ENCODE results near the gene GARS1.

Gene GARS1

DNA sequence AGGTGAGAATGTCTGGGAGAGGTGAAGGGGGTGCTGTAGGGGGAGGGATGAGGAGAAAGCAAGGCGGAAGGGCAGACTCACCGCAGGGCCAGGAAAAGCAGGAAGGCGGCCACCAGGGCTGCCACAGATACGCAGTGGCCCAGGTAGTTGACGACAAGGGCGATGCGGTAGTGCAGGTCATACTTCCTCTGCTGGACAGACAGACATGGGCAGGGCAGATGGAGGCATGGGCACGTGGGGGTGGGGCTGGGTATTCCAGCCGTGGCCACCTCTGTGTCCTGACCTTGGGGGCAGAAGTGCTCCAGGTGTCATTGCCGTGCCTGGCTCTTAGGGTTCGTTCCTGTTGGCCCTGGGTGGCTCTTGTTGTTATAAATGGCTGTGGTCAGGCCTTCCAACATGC is 70.8 kb downstream of the GARS1 start (continued):
- TF ChIP-seq, protein P1, sequence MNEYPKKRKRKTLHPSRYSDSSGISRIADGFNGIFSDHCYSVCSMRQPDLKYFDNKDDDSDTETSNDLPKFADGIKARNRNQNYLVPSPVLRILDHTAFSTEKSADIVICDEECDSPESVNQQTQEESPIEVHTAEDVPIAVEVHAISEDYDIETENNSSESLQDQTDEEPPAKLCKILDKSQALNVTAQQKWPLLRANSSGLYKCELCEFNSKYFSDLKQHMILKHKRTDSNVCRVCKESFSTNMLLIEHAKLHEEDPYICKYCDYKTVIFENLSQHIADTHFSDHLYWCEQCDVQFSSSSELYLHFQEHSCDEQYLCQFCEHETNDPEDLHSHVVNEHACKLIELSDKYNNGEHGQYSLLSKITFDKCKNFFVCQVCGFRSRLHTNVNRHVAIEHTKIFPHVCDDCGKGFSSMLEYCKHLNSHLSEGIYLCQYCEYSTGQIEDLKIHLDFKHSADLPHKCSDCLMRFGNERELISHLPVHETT (tag by site-specific recombination; IDR thresholded peaks at IDR 0.05) = no peak
- TF ChIP-seq, protein P2, sequence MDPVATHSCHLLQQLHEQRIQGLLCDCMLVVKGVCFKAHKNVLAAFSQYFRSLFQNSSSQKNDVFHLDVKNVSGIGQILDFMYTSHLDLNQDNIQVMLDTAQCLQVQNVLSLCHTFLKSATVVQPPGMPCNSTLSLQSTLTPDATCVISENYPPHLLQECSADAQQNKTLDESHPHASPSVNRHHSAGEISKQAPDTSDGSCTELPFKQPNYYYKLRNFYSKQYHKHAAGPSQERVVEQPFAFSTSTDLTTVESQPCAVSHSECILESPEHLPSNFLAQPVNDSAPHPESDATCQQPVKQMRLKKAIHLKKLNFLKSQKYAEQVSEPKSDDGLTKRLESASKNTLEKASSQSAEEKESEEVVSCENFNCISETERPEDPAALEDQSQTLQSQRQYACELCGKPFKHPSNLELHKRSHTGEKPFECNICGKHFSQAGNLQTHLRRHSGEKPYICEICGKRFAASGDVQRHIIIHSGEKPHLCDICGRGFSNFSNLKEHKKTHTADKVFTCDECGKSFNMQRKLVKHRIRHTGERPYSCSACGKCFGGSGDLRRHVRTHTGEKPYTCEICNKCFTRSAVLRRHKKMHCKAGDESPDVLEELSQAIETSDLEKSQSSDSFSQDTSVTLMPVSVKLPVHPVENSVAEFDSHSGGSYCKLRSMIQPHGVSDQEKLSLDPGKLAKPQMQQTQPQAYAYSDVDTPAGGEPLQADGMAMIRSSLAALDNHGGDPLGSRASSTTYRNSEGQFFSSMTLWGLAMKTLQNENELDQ (tag by site-specific recombination; IDR thresholded peaks at IDR 0.05; ENCODE audit: low read depth) = no peak
- TF ChIP-seq ZSCAN16 (tag by site-specific recombination; IDR thresholded peaks at IDR 0.05) (no peak), ZNF629 (tag by site-specific recombination; IDR thresholded peaks at IDR 0.05) (no peak), WT1 (tag by site-specific recombination; IDR thresholded peaks at IDR 0.05) (no peak)
- TF ChIP-seq, protein P3, sequence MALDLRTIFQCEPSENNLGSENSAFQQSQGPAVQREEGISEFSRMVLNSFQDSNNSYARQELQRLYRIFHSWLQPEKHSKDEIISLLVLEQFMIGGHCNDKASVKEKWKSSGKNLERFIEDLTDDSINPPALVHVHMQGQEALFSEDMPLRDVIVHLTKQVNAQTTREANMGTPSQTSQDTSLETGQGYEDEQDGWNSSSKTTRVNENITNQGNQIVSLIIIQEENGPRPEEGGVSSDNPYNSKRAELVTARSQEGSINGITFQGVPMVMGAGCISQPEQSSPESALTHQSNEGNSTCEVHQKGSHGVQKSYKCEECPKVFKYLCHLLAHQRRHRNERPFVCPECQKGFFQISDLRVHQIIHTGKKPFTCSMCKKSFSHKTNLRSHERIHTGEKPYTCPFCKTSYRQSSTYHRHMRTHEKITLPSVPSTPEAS (tag by site-specific recombination; IDR thresholded peaks at IDR 0.05) = no peak

DNA sequence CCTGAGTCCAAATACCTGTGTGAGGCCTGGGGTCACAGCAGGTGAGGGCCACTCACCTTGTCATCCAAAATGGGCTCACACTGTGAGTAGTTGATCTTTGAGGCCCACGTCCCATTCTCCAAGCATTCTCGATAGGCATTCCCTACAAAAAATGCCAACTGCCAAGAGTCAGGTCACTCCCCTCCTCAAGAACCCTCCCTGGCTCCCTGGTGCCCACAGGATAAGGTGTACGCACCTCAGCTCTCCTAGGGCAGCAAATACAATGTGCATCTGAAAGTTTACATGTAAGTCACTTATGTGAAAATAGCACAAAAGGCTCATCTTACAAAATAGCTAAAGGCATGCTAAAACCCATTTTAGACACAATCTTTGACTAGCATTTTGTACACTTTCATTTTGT is 72.5 kb downstream of the GARS1 start:
- no peak overlapping the region for H3K4me3 ChIP-seq (ENCODE audit: low read depth, low read length)
- POLR2A ChIA-PET = no interaction called here
- CTCF ChIA-PET = interaction anchor here (0.8 kb wide), 1 partner anchor 271 kb away, joined by 3 read pairs; no protein-coding TSS in a partner anchor
- TF ChIP-seq, protein P4, sequence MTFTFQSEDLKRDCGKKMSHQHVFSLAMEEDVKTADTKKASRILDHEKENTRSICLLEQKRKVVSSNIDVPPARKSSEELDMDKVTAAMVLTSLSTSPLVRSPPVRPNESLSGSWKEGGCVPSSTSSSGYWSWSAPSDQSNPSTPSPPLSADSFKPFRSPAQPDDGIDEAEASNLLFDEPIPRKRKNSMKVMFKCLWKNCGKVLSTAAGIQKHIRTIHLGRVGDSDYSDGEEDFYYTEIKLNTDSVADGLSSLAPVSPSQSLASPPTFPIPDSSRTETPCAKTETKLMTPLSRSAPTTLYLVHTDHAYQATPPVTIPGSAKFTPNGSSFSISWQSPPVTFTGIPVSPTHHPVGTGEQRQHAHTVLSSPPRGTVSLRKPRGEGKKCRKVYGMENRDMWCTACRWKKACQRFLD (tag by site-specific recombination; IDR thresholded peaks at IDR 0.05) = no peak
- peak; percentile 55; the same call in 1 of the 2 replicates for TF ChIP-seq ZNF16 (tag by site-specific recombination; IDR thresholded peaks at IDR 0.05; ENCODE audit: low read depth)
- no peaks in the 10 kb centered on the region for H3K4me1 ChIP-seq (ENCODE audit: control insufficient read depth, insufficient read depth, low read length)
- H3K9me3 ChIP-seq (ENCODE audit: control insufficient read depth, insufficient read depth, low read depth, low read length) = no peaks in the 10 kb centered on the region
- H3K36me3 ChIP-seq (ENCODE audit: control insufficient read depth in 2 of 2, insufficient read depth in 1 of 2, low read length in 2 of 2) = no peaks in the 10 kb centered on the region
- no peak overlapping the region for H3K27ac ChIP-seq (ENCODE audit: extremely low read depth, low read depth, low read length)

DNA sequence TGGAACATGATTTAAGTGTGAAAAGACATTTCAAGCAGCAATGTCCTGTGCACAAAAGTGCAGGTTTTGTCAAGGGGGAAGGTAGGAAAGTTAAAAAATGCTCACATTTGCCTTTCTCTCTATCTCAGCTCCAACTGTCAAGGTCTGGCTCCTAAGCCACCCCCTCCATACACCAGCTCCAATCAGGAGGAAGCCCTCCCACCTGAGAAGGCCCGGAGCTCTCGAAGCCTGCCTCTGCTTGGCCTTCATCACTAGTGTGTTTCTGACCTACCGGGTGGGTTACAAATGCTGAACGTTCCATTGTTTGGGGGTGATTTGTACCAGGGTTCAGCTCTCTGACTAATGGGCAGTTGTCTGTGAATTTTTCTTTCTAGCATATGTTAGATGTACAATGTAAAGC is 73.4 kb downstream of the GARS1 start:
- H3K4me3 ChIP-seq (ENCODE audit: low read depth, low read length) = no peak overlapping the region
- TF ChIP-seq ZBTB8A (tag by site-specific recombination; IDR thresholded peaks at IDR 0.05) = no peak
- TF ChIP-seq ZNF768 (tag by site-specific recombination; IDR thresholded peaks at IDR 0.05) = no peak
- TF ChIP-seq ZNF654 (tag by site-specific recombination; IDR thresholded peaks at IDR 0.05; ENCODE audit: low read depth) = no peak
- TF ChIP-seq YY1 (tag by site-specific recombination; IDR thresholded peaks at IDR 0.05) = no peak
- TF ChIP-seq ZNF555 (tag by site-specific recombination; conservative IDR thresholded peaks at IDR 0.05) = no peak
- TF ChIP-seq ZNF416 (tag by site-specific recombination; IDR thresholded peaks at IDR 0.05) = no peak
- TF ChIP-seq TRIM28 (IDR thresholded peaks at IDR 0.05; ENCODE audit: borderline replicate concordance, low read length) = no peak
- no peak for TF ChIP-seq ZBTB1 (tag by site-specific recombination; IDR thresholded peaks at IDR 0.05)
- TF ChIP-seq ZNF324 (tag by site-specific recombination; IDR thresholded peaks at IDR 0.05) = no peak
- TF ChIP-seq IKZF3 (tag by site-specific recombination; IDR thresholded peaks at IDR 0.05) = no peak
- CTCF ChIA-PET = no interaction called here
- H3K9me3 ChIP-seq (ENCODE audit: control insufficient read depth, insufficient read depth, low read depth, low read length) = no peaks in the 10 kb centered on the region
- no peak overlapping the region for H3K27ac ChIP-seq (ENCODE audit: extremely low read depth, low read depth, low read length)
- POLR2A ChIA-PET = no interaction called here
- H3K36me3 ChIP-seq (ENCODE audit: control insufficient read depth in 2 of 2, insufficient read depth in 1 of 2, low read length in 2 of 2) = no peaks in the 10 kb centered on the region
- no peaks in the 10 kb centered on the region for H3K4me1 ChIP-seq (ENCODE audit: control insufficient read depth, insufficient read depth, low read length)
